ENCODE data around the gene SP5.

GRCh38 chr2:170766693-170767092, 51.6 kb downstream of the SP5 start:
- TF ChIP-seq, protein P1, sequence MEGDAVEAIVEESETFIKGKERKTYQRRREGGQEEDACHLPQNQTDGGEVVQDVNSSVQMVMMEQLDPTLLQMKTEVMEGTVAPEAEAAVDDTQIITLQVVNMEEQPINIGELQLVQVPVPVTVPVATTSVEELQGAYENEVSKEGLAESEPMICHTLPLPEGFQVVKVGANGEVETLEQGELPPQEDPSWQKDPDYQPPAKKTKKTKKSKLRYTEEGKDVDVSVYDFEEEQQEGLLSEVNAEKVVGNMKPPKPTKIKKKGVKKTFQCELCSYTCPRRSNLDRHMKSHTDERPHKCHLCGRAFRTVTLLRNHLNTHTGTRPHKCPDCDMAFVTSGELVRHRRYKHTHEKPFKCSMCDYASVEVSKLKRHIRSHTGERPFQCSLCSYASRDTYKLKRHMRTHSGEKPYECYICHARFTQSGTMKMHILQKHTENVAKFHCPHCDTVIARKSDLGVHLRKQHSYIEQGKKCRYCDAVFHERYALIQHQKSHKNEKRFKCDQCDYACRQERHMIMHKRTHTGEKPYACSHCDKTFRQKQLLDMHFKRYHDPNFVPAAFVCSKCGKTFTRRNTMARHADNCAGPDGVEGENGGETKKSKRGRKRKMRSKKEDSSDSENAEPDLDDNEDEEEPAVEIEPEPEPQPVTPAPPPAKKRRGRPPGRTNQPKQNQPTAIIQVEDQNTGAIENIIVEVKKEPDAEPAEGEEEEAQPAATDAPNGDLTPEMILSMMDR (IDR thresholded peaks at IDR 0.05 in 2 of 3, conservative IDR thresholded peaks at IDR 0.05 in 1 of 3; ENCODE audit: insufficient read depth in 2 of 3, low read depth in 1 of 3, low read length in 3 of 3), result no peak
- TF ChIP-seq SMARCA4 (IDR thresholded peaks at IDR 0.05) (no peak), POLR2A (conservative IDR thresholded peaks at IDR 0.05) (no peak), ZNF707 (CRISPR knock-in tag; conservative IDR thresholded peaks at IDR 0.05) (no peak), SMAD1 (IDR thresholded peaks at IDR 0.05; ENCODE audit: low read depth, low read length, partially characterized antibody) (no peak), YY1 (IDR thresholded peaks at IDR 0.05; ENCODE audit: borderline replicate concordance in 1 of 3, control insufficient read depth in 1 of 3, extremely low read depth in 1 of 3, insufficient read depth in 3 of 3, insufficient read length in 1 of 3, insufficient replicate concordance in 2 of 3, low read depth in 1 of 3, low read length in 2 of 3) (no peak), ZNF274 (IDR thresholded peaks at IDR 0.05; ENCODE audit: borderline replicate concordance, low read depth, low read length) (no peak), ZNF77 (CRISPR knock-in tag; IDR thresholded peaks at IDR 0.05) (no peak), NRF1 (conservative IDR thresholded peaks at IDR 0.05 in 1 of 2, IDR thresholded peaks at IDR 0.05 in 1 of 2) (no peak), SMC3 (conservative IDR thresholded peaks at IDR 0.05; ENCODE audit: insufficient read depth, low read depth, low read length) (no peak)
- TF ChIP-seq, protein P2, sequence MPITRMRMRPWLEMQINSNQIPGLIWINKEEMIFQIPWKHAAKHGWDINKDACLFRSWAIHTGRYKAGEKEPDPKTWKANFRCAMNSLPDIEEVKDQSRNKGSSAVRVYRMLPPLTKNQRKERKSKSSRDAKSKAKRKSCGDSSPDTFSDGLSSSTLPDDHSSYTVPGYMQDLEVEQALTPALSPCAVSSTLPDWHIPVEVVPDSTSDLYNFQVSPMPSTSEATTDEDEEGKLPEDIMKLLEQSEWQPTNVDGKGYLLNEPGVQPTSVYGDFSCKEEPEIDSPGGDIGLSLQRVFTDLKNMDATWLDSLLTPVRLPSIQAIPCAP (CRISPR knock-in tag; IDR thresholded peaks at IDR 0.05; ENCODE audit: borderline replicate concordance), result no peak
- TF ChIP-seq, protein P3, sequence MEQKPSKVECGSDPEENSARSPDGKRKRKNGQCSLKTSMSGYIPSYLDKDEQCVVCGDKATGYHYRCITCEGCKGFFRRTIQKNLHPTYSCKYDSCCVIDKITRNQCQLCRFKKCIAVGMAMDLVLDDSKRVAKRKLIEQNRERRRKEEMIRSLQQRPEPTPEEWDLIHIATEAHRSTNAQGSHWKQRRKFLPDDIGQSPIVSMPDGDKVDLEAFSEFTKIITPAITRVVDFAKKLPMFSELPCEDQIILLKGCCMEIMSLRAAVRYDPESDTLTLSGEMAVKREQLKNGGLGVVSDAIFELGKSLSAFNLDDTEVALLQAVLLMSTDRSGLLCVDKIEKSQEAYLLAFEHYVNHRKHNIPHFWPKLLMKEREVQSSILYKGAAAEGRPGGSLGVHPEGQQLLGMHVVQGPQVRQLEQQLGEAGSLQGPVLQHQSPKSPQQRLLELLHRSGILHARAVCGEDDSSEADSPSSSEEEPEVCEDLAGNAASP (IDR thresholded peaks at IDR 0.05), result no peak
